Measurements from ENCODE around the gene OBSCN.

Gene OBSCN

GRCh38 chr1:228207851-228208821, at the start of gene OBSCN:
TSS of gene OBSCN (plus strand) at chr1:228208044. CDS start at chr1:228211784, 3,740 bp downstream.
- Histone ChIP-seq H3K9ac (ENCODE audit: low read depth, low read length) (no peak within 1 kb of the TSS), H3K4me3 (ENCODE audit: low read depth, low read length) (no peak within 1 kb of the TSS), H3K27me3 (ENCODE audit: control insufficient read depth, insufficient read depth, low read length) (peaks cover 37% of the 10 kb centered on the region), H3K36me3 (ENCODE audit: control insufficient read depth, insufficient read depth, low read length) (no peaks in the 10 kb centered on the region), H3K27ac (ENCODE audit: low read depth, low read length) (no peak within 1 kb of the TSS), H3K9me3 (ENCODE audit: control insufficient read depth, insufficient read depth, low read length) (no peaks in the 10 kb centered on the region), H3K4me1 (ENCODE audit: control insufficient read depth, insufficient read depth, low read length) (no peaks in the 10 kb centered on the region)

- no peak overlapping the region for H3K4me3 ChIP-seq (ENCODE audit: low read depth, low read length)
- H3K4me1 ChIP-seq (ENCODE audit: control insufficient read depth, insufficient read depth, low read length): peaks cover 11% of the 10 kb centered on the region; the same call in 1 of the 2 replicates
- no peaks in the 10 kb centered on the region for H3K9me3 ChIP-seq (ENCODE audit: control insufficient read depth, insufficient read depth, low read length)
- no peaks in the 10 kb centered on the region for H3K36me3 ChIP-seq (ENCODE audit: control insufficient read depth, insufficient read depth, low read length)
- no peak overlapping the region for H3K9ac ChIP-seq (ENCODE audit: low read depth, low read length)
- peaks cover 10% of the 10 kb centered on the region for H3K27me3 ChIP-seq (ENCODE audit: control insufficient read depth, insufficient read depth, low read length)
- no peak overlapping the region for H3K27ac ChIP-seq (ENCODE audit: low read depth, low read length)
Observed at GRCh38 chr1:228158151-228159007, 49.5 kb upstream of the OBSCN start.

- H3K9ac ChIP-seq (ENCODE audit: low read depth, low read length): no peak overlapping the region
- no peak overlapping the region for H3K27ac ChIP-seq (ENCODE audit: low read depth, low read length)
- no peaks in the 10 kb centered on the region for H3K9me3 ChIP-seq (ENCODE audit: control insufficient read depth, insufficient read depth, low read length)
- peaks cover 10% of the 10 kb centered on the region for H3K27me3 ChIP-seq (ENCODE audit: control insufficient read depth, insufficient read depth, low read length)
- no peak overlapping the region for H3K4me3 ChIP-seq (ENCODE audit: low read depth, low read length)
- peaks cover 11% of the 10 kb centered on the region; the same call in 1 of the 2 replicates for H3K4me1 ChIP-seq (ENCODE audit: control insufficient read depth, insufficient read depth, low read length)
- no peaks in the 10 kb centered on the region for H3K36me3 ChIP-seq (ENCODE audit: control insufficient read depth, insufficient read depth, low read length)
Observed at GRCh38 chr1:228159008-228159665, 48.7 kb upstream of the OBSCN start.

- Histone ChIP-seq H3K9me3 (ENCODE audit: control insufficient read depth, insufficient read depth, low read length) (no peaks in the 10 kb centered on the region), H3K36me3 (ENCODE audit: control insufficient read depth, insufficient read depth, low read length) (no peaks in the 10 kb centered on the region), H3K27me3 (ENCODE audit: control insufficient read depth, insufficient read depth, low read length) (peaks cover 10% of the 10 kb centered on the region), H3K9ac (ENCODE audit: low read depth, low read length) (no peak overlapping the region), H3K4me1 (ENCODE audit: control insufficient read depth, insufficient read depth, low read length) (peaks cover 11% of the 10 kb centered on the region; the same call in 1 of the 2 replicates), H3K27ac (ENCODE audit: low read depth, low read length) (no peak overlapping the region), H3K4me3 (ENCODE audit: low read depth, low read length) (no peak overlapping the region)
Observed at GRCh38 chr1:228160201-228160761, 47.6 kb upstream of the OBSCN start.

GRCh38 chr1:228161362-228161761, 46.5 kb upstream of the OBSCN start:
- H3K9me3 ChIP-seq (ENCODE audit: control insufficient read depth, insufficient read depth, low read length): no peaks in the 10 kb centered on the region
- no peak overlapping the region for H3K4me3 ChIP-seq (ENCODE audit: low read depth, low read length)
- no peaks in the 10 kb centered on the region for H3K36me3 ChIP-seq (ENCODE audit: control insufficient read depth, insufficient read depth, low read length)
- peaks cover 10% of the 10 kb centered on the region for H3K27me3 ChIP-seq (ENCODE audit: control insufficient read depth, insufficient read depth, low read length)
- no peak overlapping the region for H3K27ac ChIP-seq (ENCODE audit: low read depth, low read length)
- H3K4me1 ChIP-seq (ENCODE audit: control insufficient read depth, insufficient read depth, low read length): peaks cover 11% of the 10 kb centered on the region; the same call in 1 of the 2 replicates
- no peak overlapping the region for H3K9ac ChIP-seq (ENCODE audit: low read depth, low read length)

GRCh38 chr1:228161866-228162265, 46.0 kb upstream of the OBSCN start:
- no peak overlapping the region for H3K27ac ChIP-seq (ENCODE audit: low read depth, low read length)

GRCh38 chr1:228162286-228163006, 45.4 kb upstream of the OBSCN start:
- Histone ChIP-seq H3K36me3 (ENCODE audit: control insufficient read depth, insufficient read depth, low read length) (no peaks in the 10 kb centered on the region), H3K4me1 (ENCODE audit: control insufficient read depth, insufficient read depth, low read length) (peaks cover 11% of the 10 kb centered on the region; the same call in 1 of the 2 replicates), H3K4me3 (ENCODE audit: low read depth, low read length) (no peak overlapping the region), H3K27ac (ENCODE audit: low read depth, low read length) (peak overlapping the region; percentile 47), H3K27me3 (ENCODE audit: control insufficient read depth, insufficient read depth, low read length) (peaks cover 10% of the 10 kb centered on the region), H3K9me3 (ENCODE audit: control insufficient read depth, insufficient read depth, low read length) (no peaks in the 10 kb centered on the region), H3K9ac (ENCODE audit: low read depth, low read length) (no peak overlapping the region)

More at GRCh38 chr1:228161866-228162265, 46.0 kb upstream of the OBSCN start:
- Histone ChIP-seq H3K4me3 (ENCODE audit: low read depth, low read length) (no peak overlapping the region), H3K27me3 (ENCODE audit: control insufficient read depth, insufficient read depth, low read length) (peaks cover 10% of the 10 kb centered on the region), H3K36me3 (ENCODE audit: control insufficient read depth, insufficient read depth, low read length) (no peaks in the 10 kb centered on the region), H3K4me1 (ENCODE audit: control insufficient read depth, insufficient read depth, low read length) (peaks cover 11% of the 10 kb centered on the region; the same call in 1 of the 2 replicates), H3K9me3 (ENCODE audit: control insufficient read depth, insufficient read depth, low read length) (no peaks in the 10 kb centered on the region), H3K9ac (ENCODE audit: low read depth, low read length) (no peak overlapping the region)

GRCh38 chr1:228163007-228163753, 44.7 kb upstream of the OBSCN start:
- H3K36me3 ChIP-seq (ENCODE audit: control insufficient read depth, insufficient read depth, low read length): no peaks in the 10 kb centered on the region
- no peak overlapping the region for H3K9ac ChIP-seq (ENCODE audit: low read depth, low read length)
- H3K27ac ChIP-seq (ENCODE audit: low read depth, low read length): peak overlapping the region; percentile 47
- peaks cover 11% of the 10 kb centered on the region; the same call in 1 of the 2 replicates for H3K4me1 ChIP-seq (ENCODE audit: control insufficient read depth, insufficient read depth, low read length)
- peaks cover 8% of the 10 kb centered on the region for H3K27me3 ChIP-seq (ENCODE audit: control insufficient read depth, insufficient read depth, low read length)
- no peak overlapping the region for H3K4me3 ChIP-seq (ENCODE audit: low read depth, low read length)
- no peaks in the 10 kb centered on the region for H3K9me3 ChIP-seq (ENCODE audit: control insufficient read depth, insufficient read depth, low read length)

- Histone ChIP-seq H3K4me1 (ENCODE audit: control insufficient read depth, insufficient read depth, low read length) (peaks cover 11% of the 10 kb centered on the region; the same call in 1 of the 2 replicates), H3K9ac (ENCODE audit: low read depth, low read length) (no peak overlapping the region), H3K27me3 (ENCODE audit: control insufficient read depth, insufficient read depth, low read length) (peaks cover 4% of the 10 kb centered on the region; the same call in 1 of the 2 replicates), H3K9me3 (ENCODE audit: control insufficient read depth, insufficient read depth, low read length) (no peaks in the 10 kb centered on the region), H3K4me3 (ENCODE audit: low read depth, low read length) (no peak overlapping the region), H3K36me3 (ENCODE audit: control insufficient read depth, insufficient read depth, low read length) (no peaks in the 10 kb centered on the region), H3K27ac (ENCODE audit: low read depth, low read length) (no peak overlapping the region)
Observed at GRCh38 chr1:228163776-228164519, 43.9 kb upstream of the OBSCN start.

Data from HUES48 (cell line).